Measurements from ENCODE around the gene KLHL6.
A peak's percentile ranks its signal among the peaks of the same experiment; 100 is the strongest.

Gene KLHL6

GRCh38 chr3:183502237-183503181 is 53.0 kb downstream of the KLHL6 start:
- no peak for DNase-seq

- no peak for DNase-seq
Measured at GRCh38 chr3:183500981-183501704, 54.4 kb downstream of the KLHL6 start.

- DNase-seq, result peak; percentile 76
Measured at GRCh38 chr3:183500319-183500718, 55.2 kb downstream of the KLHL6 start.

GRCh38 chr3:183498634-183499033 is 56.9 kb downstream of the KLHL6 start:
- DNase-seq, result no peak

- no peak for DNase-seq
Measured at GRCh38 chr3:183497313-183497712, 58.2 kb downstream of the KLHL6 start.

DNA sequence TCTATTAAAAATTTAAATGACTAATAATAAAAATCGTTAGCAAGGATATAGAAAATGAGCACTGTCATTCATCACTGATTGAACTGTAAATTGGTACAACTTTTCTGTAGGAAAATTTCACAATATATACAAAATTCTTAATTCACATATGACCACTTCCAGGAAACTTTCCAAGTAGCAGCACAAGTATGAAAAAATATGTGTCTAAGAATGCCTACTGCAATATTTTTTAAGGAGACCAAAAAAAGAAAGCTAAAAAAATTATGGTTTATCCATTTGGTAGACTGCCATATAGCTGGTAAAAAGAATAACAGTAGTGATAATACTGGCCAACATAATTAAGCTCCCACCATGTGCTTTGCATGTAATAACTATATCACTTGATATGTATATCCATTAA is 59.2 kb downstream of the KLHL6 start:
- DNase-seq, result no peak

GRCh38 chr3:183494341-183494740 is 61.2 kb downstream of the KLHL6 start:
- no peak for DNase-seq

GRCh38 chr3:183493296-183494045 is 62.0 kb downstream of the KLHL6 start:
- no peak for DNase-seq

DNA sequence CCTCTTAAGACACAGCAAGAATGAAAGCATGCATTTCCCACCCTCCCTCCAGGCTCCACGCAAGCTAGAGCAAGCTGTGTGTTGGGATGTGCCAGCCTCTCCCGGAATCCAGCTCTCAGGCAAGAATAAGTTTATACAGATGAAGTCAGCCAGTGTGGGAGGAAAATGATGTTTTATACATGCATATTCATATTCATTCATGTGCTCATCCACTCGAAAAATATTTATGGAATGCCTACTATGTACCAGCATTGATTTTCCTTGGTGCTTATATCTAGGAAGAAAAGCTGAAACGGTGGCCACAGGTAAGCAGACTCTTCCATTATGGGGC is 62.7 kb downstream of the KLHL6 start:
- DNase-seq, result no peak

- DNase-seq, result no peak
Measured at GRCh38 chr3:183491923-183492848, 63.3 kb downstream of the KLHL6 start.

DNA sequence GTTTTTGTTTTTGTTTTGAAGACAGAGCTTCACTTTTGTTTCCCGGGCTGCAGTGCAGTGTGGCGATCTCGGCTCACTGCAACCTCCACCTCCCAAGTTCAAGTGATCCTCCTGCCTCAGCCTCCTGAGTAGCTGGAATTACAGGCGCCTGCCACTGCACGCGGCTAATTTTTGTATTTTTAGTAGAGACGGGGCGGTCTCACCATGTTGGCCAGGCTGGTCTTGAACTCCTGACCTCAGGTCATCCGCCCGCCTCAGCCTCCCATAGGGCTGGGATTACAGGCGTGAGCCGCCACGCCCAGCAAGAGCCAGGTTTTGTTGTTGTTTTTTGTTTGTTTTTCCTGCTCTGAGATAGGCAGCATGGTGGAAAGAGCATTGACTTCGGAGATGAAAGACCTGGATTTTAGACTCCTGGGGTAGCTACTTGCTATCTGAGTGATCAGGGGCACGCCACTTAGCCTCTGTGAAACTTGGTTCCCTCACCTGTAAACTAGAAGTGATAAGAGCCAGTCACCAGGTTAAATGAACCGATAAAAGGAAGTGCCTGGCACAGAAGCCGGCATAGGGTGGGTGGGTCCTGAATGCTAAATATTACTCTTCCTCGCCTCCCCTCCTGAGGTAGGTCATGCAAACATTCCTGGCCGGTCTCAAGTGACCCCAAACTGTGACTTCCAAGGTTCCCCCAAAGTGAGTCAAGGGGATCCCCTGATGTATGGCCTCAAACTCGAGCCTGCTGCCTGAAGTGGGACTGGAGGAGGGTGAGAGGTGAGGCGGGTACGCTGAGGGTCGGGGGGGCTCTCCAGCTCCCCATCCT is 64.2 kb downstream of the KLHL6 start:
- no peak for DNase-seq

DNA sequence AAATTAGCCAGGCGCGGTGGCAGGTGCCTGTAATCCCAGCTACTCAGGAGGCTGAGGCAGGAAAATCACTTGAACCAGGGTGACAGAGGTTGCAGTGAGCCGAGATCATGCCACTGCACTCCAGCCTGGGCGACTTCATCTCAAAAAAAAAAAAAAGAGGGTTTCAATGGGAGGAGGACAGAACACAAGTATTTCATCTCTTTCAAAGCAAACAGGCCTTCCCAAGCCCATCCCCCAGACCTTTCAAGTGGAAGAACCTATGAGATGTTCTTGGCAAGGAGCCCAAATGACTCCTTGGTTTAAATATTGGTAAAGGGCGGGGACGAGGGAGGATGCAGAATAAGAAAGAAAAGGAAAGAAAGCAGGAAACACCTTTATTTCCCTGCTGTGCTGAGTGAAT is 64.9 kb downstream of the KLHL6 start:
- DNase-seq, result peak; percentile 58

- no peak for DNase-seq
Measured at GRCh38 chr3:183490211-183490601, 65.3 kb downstream of the KLHL6 start.

DNA sequence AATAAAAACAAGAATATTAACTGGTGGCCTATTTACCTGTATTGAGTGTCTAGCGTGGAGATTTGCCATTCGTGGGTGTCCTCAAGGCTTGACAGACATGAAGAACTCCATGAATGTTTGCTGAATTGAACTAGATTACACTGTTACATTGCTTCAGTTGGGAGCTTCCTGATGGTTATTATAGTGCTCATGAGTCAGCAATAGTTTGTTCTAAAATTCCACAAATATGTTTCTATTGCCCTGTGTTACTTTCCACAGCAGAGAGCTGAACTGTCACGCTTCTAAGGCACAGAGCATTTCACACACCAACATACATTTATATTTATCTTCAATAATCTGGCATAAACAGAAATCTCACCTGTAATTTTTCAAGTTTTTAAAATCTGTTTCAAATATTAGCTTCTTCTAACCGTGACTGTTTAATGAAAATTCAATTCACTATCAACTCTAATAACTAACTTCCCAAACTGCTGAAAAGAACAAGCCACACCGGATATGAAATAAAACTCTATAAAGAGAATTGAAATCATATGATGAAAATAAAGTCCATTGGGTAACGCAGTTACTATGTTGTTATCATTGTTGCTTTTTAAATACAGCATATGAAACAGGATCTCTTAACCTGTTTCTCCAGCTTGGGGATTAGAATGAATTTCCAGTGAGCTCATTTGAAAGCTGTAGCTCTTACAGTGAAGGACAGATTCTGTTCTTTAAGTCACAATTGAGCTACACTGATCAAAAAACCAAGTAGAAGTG is 65.9 kb downstream of the KLHL6 start:
- no peak for DNase-seq

DNA sequence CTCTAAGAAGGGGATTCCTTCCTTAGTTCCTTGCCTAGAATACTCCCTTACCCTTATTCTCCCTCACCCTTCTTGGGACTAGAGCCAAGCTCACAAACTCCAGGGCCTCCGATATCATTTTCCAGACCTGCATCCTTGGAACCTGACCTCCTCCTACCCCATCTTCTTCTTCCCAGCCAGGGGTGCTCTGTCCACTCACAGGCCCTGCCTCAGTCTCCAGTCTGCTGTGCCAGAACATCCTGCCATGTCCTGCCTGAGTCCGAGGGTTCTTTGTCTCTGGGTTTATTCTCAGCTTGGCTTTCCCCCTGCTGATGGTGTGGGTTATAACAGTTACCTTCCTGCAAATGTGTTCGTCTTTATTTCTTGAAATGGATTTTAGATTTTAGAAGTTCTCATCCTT is 67.2 kb downstream of the KLHL6 start:
- no peak for DNase-seq

- DNase-seq, result no peak
Measured at GRCh38 chr3:183487896-183488295, 67.6 kb downstream of the KLHL6 start.

- no peak for DNase-seq
Measured at GRCh38 chr3:183487016-183487415, 68.5 kb downstream of the KLHL6 start.

DNA sequence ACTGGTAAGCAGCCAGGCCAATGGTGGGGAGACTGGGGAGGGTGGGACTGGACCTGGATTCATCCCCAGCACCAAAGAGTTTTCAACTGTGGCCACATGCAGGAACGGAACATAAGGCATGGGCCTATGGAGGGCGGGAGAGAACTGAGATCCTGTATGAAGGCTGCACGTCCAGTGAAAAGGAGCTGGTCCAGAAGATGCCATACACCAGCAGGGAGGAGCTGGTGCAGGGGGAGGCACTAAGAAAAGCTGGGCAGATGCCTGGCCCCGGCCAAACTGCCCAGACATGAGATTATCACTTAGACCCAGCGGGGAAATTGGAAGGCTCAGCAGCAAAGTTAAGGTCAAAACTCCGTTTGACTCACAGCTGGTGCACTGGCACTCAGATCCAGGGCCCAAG is 69.0 kb downstream of the KLHL6 start:
- DNase-seq, result no peak

DNA sequence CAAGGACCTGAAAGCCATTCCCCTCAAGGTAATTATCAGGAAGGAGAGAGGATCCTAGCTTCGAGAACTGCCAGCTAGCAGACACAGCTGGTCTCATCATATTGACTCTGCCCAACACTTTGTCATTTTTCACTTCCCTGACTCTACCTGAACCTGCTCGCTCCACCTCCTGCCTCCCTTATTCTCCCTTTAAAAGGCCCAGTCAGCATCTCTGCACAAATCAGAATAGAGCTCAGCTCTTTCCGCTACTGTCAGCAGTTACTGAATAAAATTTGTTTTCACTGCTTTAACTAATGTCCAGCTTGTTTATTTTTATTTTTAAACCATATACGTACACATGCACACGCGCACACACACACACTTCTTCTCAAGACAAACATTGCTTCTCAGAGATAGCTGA is 69.9 kb downstream of the KLHL6 start:
- DNase-seq, result peak; percentile 25

DNA sequence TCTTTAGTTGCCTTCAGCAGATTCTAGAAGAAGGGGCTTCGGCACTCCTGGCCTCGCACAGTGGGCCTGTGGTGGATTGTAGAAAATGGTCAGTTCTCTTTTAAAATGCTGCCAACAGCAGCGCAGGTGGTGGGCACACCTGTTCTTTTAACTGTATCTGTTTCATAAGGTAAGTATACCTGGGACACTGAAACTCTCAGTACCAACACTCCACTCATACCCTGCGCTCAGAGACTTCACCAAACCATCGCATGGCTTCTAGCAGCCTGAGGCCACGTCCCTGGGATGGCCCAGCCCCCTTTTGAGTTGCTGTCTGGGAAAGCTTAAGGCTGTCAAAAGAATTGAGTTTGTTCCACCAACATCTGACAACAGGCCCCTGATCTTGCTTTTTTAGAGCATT is 70.4 kb downstream of the KLHL6 start:
- DNase-seq, result no peak
